Fibroblast of pulmonary artery (primary cell): ENCODE results near the gene FAH.

Source experiments
- DNase-seq: peaks from one replicate; pipeline ENCODE4 v3.0.0-alpha.2; 2010; ENCODE audit warnings: low read depth
- H3K4me3 ChIP-seq: replicated peaks from 2 replicates; pipeline ENCODE4 v1.5.1; 2011; ENCODE audit warnings: low read depth, mild to moderate bottlenecking, control low read depth, low read length, moderate library complexity
- CTCF ChIP-seq: IDR thresholded peaks from 2 replicates; pipeline ENCODE4 v1.5.1; 2011; ENCODE audit warnings: mild to moderate bottlenecking, control low read depth, low read length, inconsistent platforms; ENCODE audit errors: missing control alignments

Gene FAH

GRCh38 chr15:80171787-80172186 is 19.0 kb downstream of the FAH start:
- H3K4me3 ChIP-seq, result no peak overlapping the region
- DNase-seq, result no peak
- TF ChIP-seq CTCF, result no peak

GRCh38 chr15:80172401-80172800 is 19.6 kb downstream of the FAH start:
- TF ChIP-seq CTCF, result no peak
- H3K4me3 ChIP-seq, result no peak overlapping the region
- no peak for DNase-seq

- no peak overlapping the region for H3K4me3 ChIP-seq
- TF ChIP-seq CTCF, result peak; percentile 73
- DNase-seq, result peak; percentile 68
Measured at GRCh38 chr15:80173022-80173759, 20.4 kb downstream of the FAH start.

GRCh38 chr15:80174017-80174746 is 21.4 kb downstream of the FAH start:
- no peak overlapping the region for H3K4me3 ChIP-seq
- TF ChIP-seq CTCF, result no peak
- peak; percentile 86 for DNase-seq

GRCh38 chr15:80175436-80175835 is 22.6 kb downstream of the FAH start:
- no peak overlapping the region for H3K4me3 ChIP-seq
- no peak for DNase-seq
- no peak for TF ChIP-seq CTCF

GRCh38 chr15:80176443-80176842 is 23.6 kb downstream of the FAH start:
- H3K4me3 ChIP-seq, result no peak overlapping the region
- TF ChIP-seq CTCF, result no peak
- DNase-seq, result no peak

- H3K4me3 ChIP-seq, result no peak overlapping the region
- DNase-seq, result peak; percentile 56
- TF ChIP-seq CTCF, result no peak
Measured at GRCh38 chr15:80177156-80177555, 24.4 kb downstream of the FAH start.
